Activated naive CD4-positive, alpha-beta T cell treated with anti-CD3 and anti-CD28 coated beads for 36 hours (primary cell): Measurements from ENCODE around the gene GNAS. TPM values are rescaled to one million over a fixed set of nuclear protein-coding genes. Genes with fewer than 3 reads are reported as not detected.
A peak's percentile ranks its signal among the peaks of the same experiment; 100 is the strongest.
"Not testable (repeated sequence)": the region's sequence is repeated elsewhere in the genome, so short reads cannot be mapped to it uniquely, and the experiment has no call there.

Experiments
- CTCF ChIA-PET: fragments of 350-600 bp; sonication (Branson Sonifier 250); formaldehyde crosslinking; loops from one replicate; lab custom pipeline; 2021; ENCODE audit warnings: antibody characterized with exemption; lab: Charles Lee
- DNase-seq: peaks from one replicate; pipeline ENCODE4 v3.0.0-alpha.2; 2020
- H3K27ac Mint-ChIP-seq: one replicate; pipeline ENCODE4 v1.8.0; 2021; ENCODE audit warnings: mild to moderate bottlenecking, mixed read lengths
- H3K27me3 Mint-ChIP-seq: one replicate; pipeline ENCODE4 v1.8.0; 2021; ENCODE audit warnings: low read depth, mixed read lengths
- H3K36me3 Mint-ChIP-seq: one replicate; pipeline ENCODE4 v1.8.0; 2021; ENCODE audit warnings: low read depth, mixed read lengths
- H3K4me1 Mint-ChIP-seq: one replicate; pipeline ENCODE4 v1.8.0; 2021; ENCODE audit warnings: low read depth, mixed read lengths
- H3K4me3 Mint-ChIP-seq: one replicate; pipeline ENCODE4 v1.8.0; 2021; ENCODE audit warnings: mild to moderate bottlenecking, moderate library complexity, mixed read lengths
- H3K9me3 Mint-ChIP-seq: one replicate; pipeline ENCODE4 v1.8.0; 2021; ENCODE audit warnings: mixed read lengths
- intact Hi-C: fragments of 100-400 bp; cut with micrococcal nuclease; formaldehyde crosslinking; loops from one replicate; pipeline ENCODE4 v1.15.1; 2023
- total RNA-seq, 2 experiments: library from RNA; stranded (reverse); gene quantifications; one replicate each; pipeline ENCODE4 v1.2.3, GENCODE V29; 2021

Gene GNAS
- total RNA-seq, 2 experiments from 2014 or later = 770 to 802 TPM

DNA sequence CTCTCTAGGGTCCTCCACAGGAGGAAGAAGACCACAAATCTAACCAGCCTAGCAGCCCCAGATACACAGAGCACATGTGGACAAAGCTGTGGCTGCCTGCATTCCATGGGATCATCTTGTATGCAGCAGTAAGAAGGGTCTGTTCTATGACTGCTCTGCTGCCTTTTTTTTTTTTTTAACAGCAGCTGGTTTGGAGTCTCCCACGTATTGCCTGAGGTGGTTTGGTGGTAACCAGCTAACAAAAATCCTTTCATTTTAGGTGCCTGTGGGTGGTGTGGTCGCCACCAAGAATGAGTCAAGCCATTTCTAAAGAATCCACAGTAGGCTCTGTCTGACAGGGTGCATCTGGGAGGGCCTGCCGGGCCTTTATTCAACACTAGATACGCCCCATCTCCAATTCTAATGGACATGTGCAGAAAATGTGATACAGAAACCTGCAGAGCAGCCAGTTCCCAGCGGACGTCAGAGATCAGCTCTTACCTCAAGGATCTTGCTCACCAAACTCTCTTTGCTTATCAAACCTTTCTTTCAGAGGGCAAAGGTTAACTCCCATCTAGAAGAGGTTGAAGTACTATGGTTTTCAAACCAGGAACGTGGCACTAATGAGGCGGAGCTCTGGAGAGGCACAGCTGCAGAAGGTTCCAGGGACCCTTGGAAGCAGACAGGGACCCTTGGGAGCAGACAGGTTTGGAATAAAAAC is 33.8 kb upstream of the GNAS start:
- peaks cover 4% of the 10 kb centered on the region for H3K9me3 Mint-ChIP-seq
- H3K4me1 Mint-ChIP-seq = no peaks in the 10 kb centered on the region
- H3K4me3 Mint-ChIP-seq = no peak overlapping the region
- H3K36me3 Mint-ChIP-seq = peaks cover 8% of the 10 kb centered on the region
- intact Hi-C loops = no loop called here
- no peak overlapping the region for H3K27ac Mint-ChIP-seq
- DNase-seq = peak; percentile 41
- peaks cover 3% of the 10 kb centered on the region for H3K27me3 Mint-ChIP-seq
- CTCF ChIA-PET = no interaction called here

GRCh38 chr20:58819921-58820320 is 32.6 kb upstream of the GNAS start:
- Mint-ChIP-seq H3K27me3 (peaks cover 3% of the 10 kb centered on the region), H3K36me3 (peaks cover 8% of the 10 kb centered on the region), H3K9me3 (peaks cover 4% of the 10 kb centered on the region), H3K4me1 (no peaks in the 10 kb centered on the region), H3K4me3 (no peak overlapping the region), H3K27ac (no peak overlapping the region)
- intact Hi-C loops = no loop called here
- CTCF ChIA-PET = interaction anchor here (0.8 kb wide), 1 partner anchor 580 kb away, joined by 3 read pairs; no protein-coding TSS in a partner anchor
- DNase-seq = no peak

DNA sequence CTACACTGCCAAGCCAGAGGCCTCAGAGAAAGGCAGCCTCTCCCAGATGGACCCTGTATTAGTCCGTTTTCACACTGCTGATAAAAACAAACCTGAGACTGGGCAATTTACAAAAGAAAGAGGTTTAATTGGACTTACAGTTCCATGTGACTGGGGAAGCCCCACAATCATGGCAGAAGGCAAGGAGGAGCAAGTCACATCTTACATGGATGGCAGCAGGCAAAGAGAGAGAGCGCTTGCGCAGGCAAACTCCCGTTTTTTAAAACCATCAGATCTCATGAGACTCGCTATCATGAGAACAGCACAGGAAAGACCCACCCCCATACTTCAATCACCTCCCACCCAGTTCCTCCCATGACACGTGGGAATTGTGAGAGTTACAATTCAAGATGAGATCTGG is 32.0 kb upstream of the GNAS start:
- H3K36me3 Mint-ChIP-seq, CTCF ChIA-PET: not testable (repeated sequence)

GRCh38 chr20:58822149-58822548 is 30.4 kb upstream of the GNAS start:
- CTCF ChIA-PET = no interaction called here
- H3K4me1 Mint-ChIP-seq = no peaks in the 10 kb centered on the region
- H3K27me3 Mint-ChIP-seq = no peaks in the 10 kb centered on the region
- H3K9me3 Mint-ChIP-seq = peaks cover 4% of the 10 kb centered on the region
- peaks cover 8% of the 10 kb centered on the region for H3K36me3 Mint-ChIP-seq
- no peak for DNase-seq
- no peak overlapping the region for H3K27ac Mint-ChIP-seq
- H3K4me3 Mint-ChIP-seq = no peak overlapping the region
- intact Hi-C loops = no loop called here

More for the DNA sequence above, 32.0 kb upstream of the GNAS start:
- DNase-seq, intact Hi-C loops, H3K9me3 Mint-ChIP-seq, H3K27me3 Mint-ChIP-seq, H3K27ac Mint-ChIP-seq, H3K4me3 Mint-ChIP-seq, H3K4me1 Mint-ChIP-seq: not testable (repeated sequence)

DNA sequence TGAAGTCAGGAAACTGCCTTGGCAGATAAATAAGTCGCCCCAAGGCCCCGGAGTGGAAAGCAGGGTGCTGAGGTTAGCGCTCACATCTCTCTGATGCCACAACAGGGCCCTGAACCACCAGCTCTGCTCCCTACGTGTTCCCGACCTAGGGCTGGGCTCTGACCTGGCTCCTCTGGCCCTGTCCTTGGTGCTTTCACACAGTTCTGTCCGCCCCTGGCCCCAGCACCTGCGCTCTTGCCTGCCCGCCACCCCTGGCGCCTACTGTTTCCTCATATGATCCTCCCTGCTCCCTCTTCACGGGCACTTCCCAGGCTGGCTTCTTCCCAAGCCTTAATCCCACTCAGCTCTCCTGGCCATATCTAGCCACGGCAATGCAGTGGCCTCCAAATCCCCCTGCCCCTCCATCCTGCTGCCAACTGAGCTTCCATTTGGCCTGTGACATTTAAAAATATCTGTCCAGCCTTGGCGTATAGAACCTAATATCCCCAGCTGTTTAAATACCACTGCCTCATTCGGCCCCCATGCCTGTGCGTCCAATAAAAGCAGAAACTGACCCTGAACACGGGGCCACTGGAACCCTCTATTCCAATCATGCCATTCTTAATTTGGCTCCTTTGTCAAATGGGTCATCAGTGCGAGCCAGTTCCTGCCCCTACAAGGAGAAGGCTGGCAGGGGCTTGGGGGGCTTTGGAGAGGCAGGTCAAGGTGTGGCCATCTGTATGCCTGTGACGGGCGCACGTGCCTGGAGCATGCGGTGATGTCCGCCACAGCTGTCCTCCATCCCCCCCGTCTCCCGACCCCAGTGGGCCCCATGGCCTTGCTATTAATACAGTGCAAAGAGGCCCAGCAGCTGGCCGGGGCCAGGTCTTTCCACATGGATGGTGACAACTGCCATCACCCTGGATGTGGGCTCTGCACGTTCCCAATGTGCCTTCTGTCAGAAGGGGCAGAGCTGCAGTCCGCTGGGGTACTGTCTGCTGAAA is 29.5 kb upstream of the GNAS start:
- no peak overlapping the region for H3K4me3 Mint-ChIP-seq
- H3K36me3 Mint-ChIP-seq = peaks cover 8% of the 10 kb centered on the region
- DNase-seq = no peak
- CTCF ChIA-PET = no interaction called here
- intact Hi-C loops = no loop called here
- peaks cover 4% of the 10 kb centered on the region for H3K9me3 Mint-ChIP-seq
- no peaks in the 10 kb centered on the region for H3K4me1 Mint-ChIP-seq
- H3K27ac Mint-ChIP-seq = no peak overlapping the region
- no peaks in the 10 kb centered on the region for H3K27me3 Mint-ChIP-seq

DNA sequence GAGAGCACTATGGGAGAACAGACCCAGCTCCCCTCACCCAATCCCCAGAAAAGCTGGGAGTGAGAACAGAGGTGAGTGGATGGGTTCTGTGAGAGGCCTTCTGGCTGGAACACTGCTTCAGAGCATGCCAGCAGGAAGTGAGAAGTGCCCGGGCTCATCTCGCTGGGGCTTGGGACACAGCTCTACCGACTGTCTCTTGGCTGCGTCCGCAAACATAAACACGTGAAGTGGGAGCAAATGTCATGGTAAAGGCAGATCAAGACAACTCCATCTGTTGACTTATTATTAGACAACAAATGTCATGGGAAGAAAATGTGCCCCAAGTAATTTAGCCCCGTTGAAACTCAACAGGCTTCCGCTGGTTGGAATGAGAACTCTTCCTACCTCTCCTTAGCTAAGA is 27.7 kb upstream of the GNAS start:
- H3K36me3 Mint-ChIP-seq = peaks cover 8% of the 10 kb centered on the region
- no peak overlapping the region for H3K27ac Mint-ChIP-seq
- H3K4me1 Mint-ChIP-seq = no peaks in the 10 kb centered on the region
- CTCF ChIA-PET = no interaction called here
- peaks cover 4% of the 10 kb centered on the region for H3K9me3 Mint-ChIP-seq
- H3K27me3 Mint-ChIP-seq = no peaks in the 10 kb centered on the region
- DNase-seq = no peak
- intact Hi-C loops = no loop called here
- H3K4me3 Mint-ChIP-seq = no peak overlapping the region

GRCh38 chr20:58825450-58825849 is 27.1 kb upstream of the GNAS start:
- H3K27me3 Mint-ChIP-seq = no peaks in the 10 kb centered on the region

GRCh38 chr20:58826271-58826670 is 26.2 kb upstream of the GNAS start:
- CTCF ChIA-PET = no interaction called here
- H3K27ac Mint-ChIP-seq = no peak overlapping the region
- no peaks in the 10 kb centered on the region for H3K4me1 Mint-ChIP-seq
- no peaks in the 10 kb centered on the region for H3K27me3 Mint-ChIP-seq
- intact Hi-C loops = no loop called here
- H3K4me3 Mint-ChIP-seq = no peak overlapping the region
- peaks cover 3% of the 10 kb centered on the region for H3K36me3 Mint-ChIP-seq
- H3K9me3 Mint-ChIP-seq = no peaks in the 10 kb centered on the region
- no peak for DNase-seq

More at GRCh38 chr20:58825450-58825849, 27.1 kb upstream of the GNAS start:
- DNase-seq = no peak
- Mint-ChIP-seq H3K9me3 (peaks cover 3% of the 10 kb centered on the region), H3K4me1 (no peaks in the 10 kb centered on the region), H3K27ac (no peak overlapping the region), H3K4me3 (no peak overlapping the region), H3K36me3 (peaks cover 8% of the 10 kb centered on the region)
- CTCF ChIA-PET = no interaction called here
- intact Hi-C loops = no loop called here

DNA sequence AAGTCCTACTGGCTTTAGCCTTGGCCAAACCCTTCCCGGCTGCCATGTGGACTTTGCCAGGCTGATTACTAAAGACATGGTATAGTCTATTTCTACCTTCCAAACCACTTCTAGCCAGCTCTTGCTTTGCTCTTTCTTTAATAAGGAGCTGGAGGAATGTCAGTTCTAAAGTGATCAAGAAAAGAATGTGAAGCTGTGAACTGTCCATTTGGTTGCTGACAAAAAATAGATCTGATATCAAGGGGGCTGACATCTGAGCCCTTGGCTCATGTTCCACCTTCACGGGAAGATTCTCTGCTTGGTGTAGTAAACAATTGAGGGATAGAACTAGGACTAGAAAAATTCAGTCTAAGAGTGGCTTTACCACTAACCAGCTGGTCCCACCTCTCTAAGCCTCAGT is 24.4 kb upstream of the GNAS start:
- no peak for DNase-seq
- CTCF ChIA-PET = interaction anchor here (0.9 to 1.2 kb wide), 2 partner anchors 12 to 207 kb away, joined by 3 read pairs; no protein-coding TSS in a partner anchor
- Mint-ChIP-seq H3K36me3 (peaks cover 2% of the 10 kb centered on the region), H3K27ac (no peak overlapping the region), H3K27me3 (no peaks in the 10 kb centered on the region), H3K4me1 (no peaks in the 10 kb centered on the region), H3K9me3 (no peaks in the 10 kb centered on the region), H3K4me3 (no peak overlapping the region)
- intact Hi-C loops = no loop called here

DNA sequence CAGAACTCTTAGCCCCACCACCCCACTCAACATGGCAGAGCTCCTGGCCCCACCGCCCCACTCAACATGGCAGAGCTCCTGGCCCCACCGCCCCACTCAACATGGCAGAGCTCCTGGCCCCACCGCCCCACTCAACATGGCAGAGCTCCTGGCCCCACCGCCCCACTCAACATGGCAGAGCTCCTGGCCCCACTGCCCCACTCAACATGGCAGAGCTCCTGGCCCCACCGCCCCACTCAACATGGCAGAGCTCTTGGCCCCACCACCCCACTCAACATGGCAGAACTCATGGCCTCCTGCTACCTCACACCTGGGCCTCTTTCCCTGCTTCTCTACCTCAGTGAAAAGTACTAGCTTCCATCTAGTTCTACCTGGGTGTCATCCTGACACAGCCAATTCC is 23.7 kb upstream of the GNAS start:
- H3K4me3 Mint-ChIP-seq, H3K27me3 Mint-ChIP-seq, H3K36me3 Mint-ChIP-seq, CTCF ChIA-PET, intact Hi-C loops, H3K27ac Mint-ChIP-seq, H3K9me3 Mint-ChIP-seq, H3K4me1 Mint-ChIP-seq, DNase-seq: not testable (repeated sequence)

GRCh38 chr20:58829531-58829941 is 23.0 kb upstream of the GNAS start:
- Mint-ChIP-seq H3K9me3 (no peaks in the 10 kb centered on the region), H3K27me3 (peaks cover 5% of the 10 kb centered on the region), H3K4me3 (no peak overlapping the region), H3K4me1 (no peaks in the 10 kb centered on the region), H3K27ac (no peak overlapping the region), H3K36me3 (peaks cover 2% of the 10 kb centered on the region)
- intact Hi-C loops = no loop called here
- no peak for DNase-seq
- CTCF ChIA-PET = interaction anchor here (0.7 kb wide), 1 partner anchor 10 kb away, joined by 3 read pairs; no protein-coding TSS in a partner anchor

- DNase-seq = no peak
- Mint-ChIP-seq H3K4me3 (no peak overlapping the region), H3K27ac (no peak overlapping the region), H3K9me3 (no peaks in the 10 kb centered on the region), H3K4me1 (no peaks in the 10 kb centered on the region), H3K36me3 (peaks cover 2% of the 10 kb centered on the region), H3K27me3 (peaks cover 7% of the 10 kb centered on the region)
- CTCF ChIA-PET = no interaction called here
- intact Hi-C loops = no loop called here
Measured at GRCh38 chr20:58832457-58832856, 20.1 kb upstream of the GNAS start.
